H1 (cell line): ENCODE data around the gene GUCY1A2. TPM values are rescaled to one million over a fixed set of nuclear protein-coding genes. Genes with fewer than 3 reads are reported as not detected.

Experiments used
- POLR2AphosphoS5 ChIP-seq: IDR thresholded peaks from 2 replicates; pipeline ENCODE4 v1.6.1; 2011; ENCODE audit warnings: low read depth, low read length
- SAP30 ChIP-seq: fragments of 300-600 bp; sonication (generic); IDR thresholded peaks from 2 replicates; pipeline ENCODE4 v1.7.1; 2012; ENCODE audit warnings: low read length, moderate library complexity, mild to moderate bottlenecking, inconsistent platforms; ENCODE audit not compliant: insufficient read depth, insufficient replicate concordance
- SP1 ChIP-seq: IDR thresholded peaks from 2 replicates; pipeline ENCODE4 v1.6.1; 2011; ENCODE audit warnings: low read depth, low read length
- polyA plus RNA-seq, 7 experiments: library from polyadenylated mRNA; depleted of rRNA in 3 of 7; stranded (reverse) in 5 of 7; unstranded in 2 of 7; fragments of >200 nt in 5 of 7; fragments of 200-250 nt in 2 of 7; gene quantifications; 1 replicate in 5 of 7; 2 replicates in 1 of 7; 4 replicates in 1 of 7; pipeline versions ENCODE4 v1.2.1 to v1.2.3, GENCODE V29; 2011 to 2013; ENCODE audit warnings: missing spikeins in 2 of 7, mixed read lengths in 2 of 7
- total RNA-seq: library from RNA; stranded (reverse); fragmentation: NEBNext Ultra II Directional; extraction: Animal tissue kit (Norgen Biotek cat#: 25700); gene quantifications from 2 replicates; pipeline ENCODE4 v1.2.1, GENCODE V29; 2021
- TF ChIP-seq, protein P1 (sequence below): fragments of 300-600 bp; sonication (generic); IDR thresholded peaks from 2 replicates; pipeline ENCODE4 v1.7.1; 2012; ENCODE audit warnings: low read length, moderate library complexity, mild to moderate bottlenecking, inconsistent platforms; ENCODE audit not compliant: insufficient replicate concordance

The GUCY1A2 gene
- total and polyA plus RNA-seq, 2 of the 8 experiments (the other 6 are each of a cell fraction or from before 2014, with no cell fraction given), result 0.11 to 1.9 TPM

DNA sequence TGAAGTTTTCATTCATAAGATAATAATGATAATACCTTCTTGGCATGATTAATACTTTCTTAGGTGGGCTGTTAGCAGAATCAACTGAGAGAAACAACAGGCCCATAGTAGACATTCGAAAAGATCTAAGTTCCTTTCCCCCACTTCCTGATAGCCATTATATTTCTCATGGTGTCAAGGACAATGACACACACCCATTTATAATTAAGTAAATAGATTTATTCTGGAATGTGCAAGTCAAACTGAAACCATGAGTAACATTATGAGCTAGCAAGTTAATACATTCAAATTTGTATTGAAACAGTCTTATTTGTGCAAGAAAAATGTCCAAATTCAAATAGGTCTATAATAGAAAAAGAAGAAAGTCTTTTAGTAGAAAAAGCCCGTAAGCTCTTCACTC is 301.1 kb downstream of the GUCY1A2 start (continued):
- TF ChIP-seq, protein P1, sequence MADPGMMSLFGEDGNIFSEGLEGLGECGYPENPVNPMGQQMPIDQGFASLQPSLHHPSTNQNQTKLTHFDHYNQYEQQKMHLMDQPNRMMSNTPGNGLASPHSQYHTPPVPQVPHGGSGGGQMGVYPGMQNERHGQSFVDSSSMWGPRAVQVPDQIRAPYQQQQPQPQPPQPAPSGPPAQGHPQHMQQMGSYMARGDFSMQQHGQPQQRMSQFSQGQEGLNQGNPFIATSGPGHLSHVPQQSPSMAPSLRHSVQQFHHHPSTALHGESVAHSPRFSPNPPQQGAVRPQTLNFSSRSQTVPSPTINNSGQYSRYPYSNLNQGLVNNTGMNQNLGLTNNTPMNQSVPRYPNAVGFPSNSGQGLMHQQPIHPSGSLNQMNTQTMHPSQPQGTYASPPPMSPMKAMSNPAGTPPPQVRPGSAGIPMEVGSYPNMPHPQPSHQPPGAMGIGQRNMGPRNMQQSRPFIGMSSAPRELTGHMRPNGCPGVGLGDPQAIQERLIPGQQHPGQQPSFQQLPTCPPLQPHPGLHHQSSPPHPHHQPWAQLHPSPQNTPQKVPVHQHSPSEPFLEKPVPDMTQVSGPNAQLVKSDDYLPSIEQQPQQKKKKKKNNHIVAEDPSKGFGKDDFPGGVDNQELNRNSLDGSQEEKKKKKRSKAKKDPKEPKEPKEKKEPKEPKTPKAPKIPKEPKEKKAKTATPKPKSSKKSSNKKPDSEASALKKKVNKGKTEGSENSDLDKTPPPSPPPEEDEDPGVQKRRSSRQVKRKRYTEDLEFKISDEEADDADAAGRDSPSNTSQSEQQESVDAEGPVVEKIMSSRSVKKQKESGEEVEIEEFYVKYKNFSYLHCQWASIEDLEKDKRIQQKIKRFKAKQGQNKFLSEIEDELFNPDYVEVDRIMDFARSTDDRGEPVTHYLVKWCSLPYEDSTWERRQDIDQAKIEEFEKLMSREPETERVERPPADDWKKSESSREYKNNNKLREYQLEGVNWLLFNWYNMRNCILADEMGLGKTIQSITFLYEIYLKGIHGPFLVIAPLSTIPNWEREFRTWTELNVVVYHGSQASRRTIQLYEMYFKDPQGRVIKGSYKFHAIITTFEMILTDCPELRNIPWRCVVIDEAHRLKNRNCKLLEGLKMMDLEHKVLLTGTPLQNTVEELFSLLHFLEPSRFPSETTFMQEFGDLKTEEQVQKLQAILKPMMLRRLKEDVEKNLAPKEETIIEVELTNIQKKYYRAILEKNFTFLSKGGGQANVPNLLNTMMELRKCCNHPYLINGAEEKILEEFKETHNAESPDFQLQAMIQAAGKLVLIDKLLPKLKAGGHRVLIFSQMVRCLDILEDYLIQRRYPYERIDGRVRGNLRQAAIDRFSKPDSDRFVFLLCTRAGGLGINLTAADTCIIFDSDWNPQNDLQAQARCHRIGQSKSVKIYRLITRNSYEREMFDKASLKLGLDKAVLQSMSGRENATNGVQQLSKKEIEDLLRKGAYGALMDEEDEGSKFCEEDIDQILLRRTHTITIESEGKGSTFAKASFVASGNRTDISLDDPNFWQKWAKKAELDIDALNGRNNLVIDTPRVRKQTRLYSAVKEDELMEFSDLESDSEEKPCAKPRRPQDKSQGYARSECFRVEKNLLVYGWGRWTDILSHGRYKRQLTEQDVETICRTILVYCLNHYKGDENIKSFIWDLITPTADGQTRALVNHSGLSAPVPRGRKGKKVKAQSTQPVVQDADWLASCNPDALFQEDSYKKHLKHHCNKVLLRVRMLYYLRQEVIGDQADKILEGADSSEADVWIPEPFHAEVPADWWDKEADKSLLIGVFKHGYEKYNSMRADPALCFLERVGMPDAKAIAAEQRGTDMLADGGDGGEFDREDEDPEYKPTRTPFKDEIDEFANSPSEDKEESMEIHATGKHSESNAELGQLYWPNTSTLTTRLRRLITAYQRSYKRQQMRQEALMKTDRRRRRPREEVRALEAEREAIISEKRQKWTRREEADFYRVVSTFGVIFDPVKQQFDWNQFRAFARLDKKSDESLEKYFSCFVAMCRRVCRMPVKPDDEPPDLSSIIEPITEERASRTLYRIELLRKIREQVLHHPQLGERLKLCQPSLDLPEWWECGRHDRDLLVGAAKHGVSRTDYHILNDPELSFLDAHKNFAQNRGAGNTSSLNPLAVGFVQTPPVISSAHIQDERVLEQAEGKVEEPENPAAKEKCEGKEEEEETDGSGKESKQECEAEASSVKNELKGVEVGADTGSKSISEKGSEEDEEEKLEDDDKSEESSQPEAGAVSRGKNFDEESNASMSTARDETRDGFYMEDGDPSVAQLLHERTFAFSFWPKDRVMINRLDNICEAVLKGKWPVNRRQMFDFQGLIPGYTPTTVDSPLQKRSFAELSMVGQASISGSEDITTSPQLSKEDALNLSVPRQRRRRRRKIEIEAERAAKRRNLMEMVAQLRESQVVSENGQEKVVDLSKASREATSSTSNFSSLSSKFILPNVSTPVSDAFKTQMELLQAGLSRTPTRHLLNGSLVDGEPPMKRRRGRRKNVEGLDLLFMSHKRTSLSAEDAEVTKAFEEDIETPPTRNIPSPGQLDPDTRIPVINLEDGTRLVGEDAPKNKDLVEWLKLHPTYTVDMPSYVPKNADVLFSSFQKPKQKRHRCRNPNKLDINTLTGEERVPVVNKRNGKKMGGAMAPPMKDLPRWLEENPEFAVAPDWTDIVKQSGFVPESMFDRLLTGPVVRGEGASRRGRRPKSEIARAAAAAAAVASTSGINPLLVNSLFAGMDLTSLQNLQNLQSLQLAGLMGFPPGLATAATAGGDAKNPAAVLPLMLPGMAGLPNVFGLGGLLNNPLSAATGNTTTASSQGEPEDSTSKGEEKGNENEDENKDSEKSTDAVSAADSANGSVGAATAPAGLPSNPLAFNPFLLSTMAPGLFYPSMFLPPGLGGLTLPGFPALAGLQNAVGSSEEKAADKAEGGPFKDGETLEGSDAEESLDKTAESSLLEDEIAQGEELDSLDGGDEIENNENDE, result no peak
- TF ChIP-seq SAP30 (no peak), SP1 (no peak), POLR2AphosphoS5 (no peak)
- TF ChIP-seq, all 59 proteins: peak for 0
